Activated CD4-positive, alpha-beta T cell treated with anti-CD3 and anti-CD28 coated beads for 4 hours (primary cell): ENCODE data around the gene CSTF2T.
"Not testable (repeated sequence)": the region's sequence is repeated elsewhere in the genome, so short reads cannot be mapped to it uniquely, and the experiment has no call there.

Source experiments
- DNase-seq, 2 donors: peaks; one replicate each; pipeline ENCODE4 v3.0.0-alpha.2; 2020

The CSTF2T gene

GRCh38 chr10:51698473-51699063 lies 827 bp downstream of the CSTF2T start:
- DNase-seq, result peak; percentile 1 to 8

- no peak for DNase-seq
Measured at GRCh38 chr10:51696251-51696650, 3.1 kb downstream of the CSTF2T start.

- no peak for DNase-seq
Measured at GRCh38 chr10:51694086-51694768, 5.2 kb downstream of the CSTF2T start.

GRCh38 chr10:51691135-51691534 lies 8.3 kb downstream of the CSTF2T start:
- DNase-seq, result no peak

- no peak for DNase-seq
Measured at GRCh38 chr10:51689536-51689935, 9.9 kb downstream of the CSTF2T start.

GRCh38 chr10:51688826-51689225 lies 10.6 kb downstream of the CSTF2T start:
- DNase-seq, result not testable (repeated sequence)

- no peak for DNase-seq
Measured at GRCh38 chr10:51687296-51687695, 12.1 kb downstream of the CSTF2T start.

- DNase-seq, result no peak
Measured at GRCh38 chr10:51685768-51686167, 13.6 kb downstream of the CSTF2T start.

GRCh38 chr10:51683031-51683691 lies 16.2 kb downstream of the CSTF2T start:
- no peak for DNase-seq

GRCh38 chr10:51679841-51680240 lies 19.6 kb downstream of the CSTF2T start:
- DNase-seq, result no peak

GRCh38 chr10:51675088-51675487 lies 24.3 kb downstream of the CSTF2T start:
- DNase-seq, result no peak

GRCh38 chr10:51672039-51672535 lies 27.3 kb downstream of the CSTF2T start:
- no peak for DNase-seq

GRCh38 chr10:51669041-51669440 lies 30.4 kb downstream of the CSTF2T start:
- no peak for DNase-seq

- DNase-seq, result no peak
Measured at GRCh38 chr10:51668336-51668689, 31.1 kb downstream of the CSTF2T start.

GRCh38 chr10:51667678-51668335 lies 31.6 kb downstream of the CSTF2T start:
- DNase-seq, result no peak

GRCh38 chr10:51666456-51666855 lies 32.9 kb downstream of the CSTF2T start:
- no peak for DNase-seq

GRCh38 chr10:51663086-51663485 lies 36.3 kb downstream of the CSTF2T start:
- no peak for DNase-seq

GRCh38 chr10:51659344-51659743 lies 40.1 kb downstream of the CSTF2T start:
- no peak for DNase-seq

GRCh38 chr10:51658000-51658399 lies 41.4 kb downstream of the CSTF2T start:
- DNase-seq, result no peak

GRCh38 chr10:51656503-51656902 lies 42.9 kb downstream of the CSTF2T start:
- DNase-seq, result no peak

GRCh38 chr10:51654918-51655317 lies 44.5 kb downstream of the CSTF2T start:
- no peak for DNase-seq

GRCh38 chr10:51653025-51653424 lies 46.4 kb downstream of the CSTF2T start:
- DNase-seq, result no peak

GRCh38 chr10:51651063-51651462 lies 48.3 kb downstream of the CSTF2T start:
- no peak for DNase-seq

GRCh38 chr10:51649064-51649463 lies 50.3 kb downstream of the CSTF2T start:
- no peak for DNase-seq
